Ovary (tissue), 3 donors: ENCODE data around the gene ZSCAN5A.

Experiments used
- CTCF ChIP-seq, 3 donors: fragments of 450-650 bp in 2 of 3; fragments of 200-600 bp in 1 of 3; IDR thresholded peaks; one replicate each; pipeline versions ENCODE4 v1.5.1 to v1.8.0; 2016 to 2022; ENCODE audit warnings: antibody characterized with exemption in 3 of 3, mild to moderate bottlenecking in 1 of 3
- EP300 ChIP-seq: sonication (generic); formaldehyde crosslinking; IDR thresholded peaks from one replicate; pipeline ENCODE4 v1.6.1; 2017; ENCODE audit warnings: antibody characterized with exemption
- POLR2A ChIP-seq: fragments of 450-650 bp; IDR thresholded peaks from one replicate; pipeline ENCODE4 v1.6.1; 2017; ENCODE audit warnings: antibody characterized with exemption, mild to moderate bottlenecking, moderate library complexity
- donor health status: DM: no; HTN: no; CAD: no.

GRCh38 chr19:56253737-56254136 is 60.9 kb downstream of the ZSCAN5A start:
- peak; percentile 11 to 43 (median 20) for TF ChIP-seq CTCF (IDR thresholded peaks at IDR 0.05)
- no peak for TF ChIP-seq EP300
- TF ChIP-seq POLR2A, result no peak
